Posterior cingulate gyrus (tissue), 11 donors: ENCODE data around the gene ZBTB22.

Experiments
- DNase-seq, 10 donors: peaks; one replicate each; pipeline versions ENCODE4 v3.0.0 to v3.0.0-alpha.2; 2020 to 2021; ENCODE audit warnings: mixed read lengths in 3 of 10
- intact Hi-C: fragments of 100-400 bp; cut with DNase I; formaldehyde crosslinking; loops from one replicate; pipeline ENCODE4 v1.15.1; 2023

Gene ZBTB22

GRCh38 chr6:33271117-33271467 lies 46.5 kb downstream of the ZBTB22 start:
- DNase-seq = no peak
- intact Hi-C loops = no loop called here
